Activated T-helper 17 cell treated with anti-CD3 and anti-CD28 coated beads, Interleukin-2, amount 50 U/mL, for 72 hours (primary cell): ENCODE results near the gene ATP13A1. TPM values are rescaled to one million over a fixed set of nuclear protein-coding genes. Genes with fewer than 3 reads are reported as not detected.
"Not testable (repeated sequence)": the region's sequence is repeated elsewhere in the genome, so short reads cannot be mapped to it uniquely, and the experiment has no call there.

Experiments
- ATAC-seq: fragments of 150-1000 bp; cut with Tn5 transposase; replicated peaks from 2 replicates; pipeline ENCODE4 v1.10.0; 2021; ENCODE audit warnings: mild to moderate bottlenecking, moderate library complexity
- H3K27ac Mint-ChIP-seq: one replicate; pipeline ENCODE4 v1.8.0; 2022; ENCODE audit warnings: mixed read lengths
- H3K27me3 Mint-ChIP-seq: one replicate; pipeline ENCODE4 v1.8.0; 2022; ENCODE audit warnings: mixed read lengths
- H3K36me3 Mint-ChIP-seq: one replicate; pipeline ENCODE4 v1.8.0; 2022; ENCODE audit warnings: low read depth, mild to moderate bottlenecking, mixed read lengths
- H3K4me1 Mint-ChIP-seq: one replicate; pipeline ENCODE4 v1.8.0; 2022; ENCODE audit warnings: mixed read lengths
- H3K4me3 Mint-ChIP-seq: one replicate; pipeline ENCODE4 v1.8.0; 2022; ENCODE audit warnings: mild to moderate bottlenecking, mixed read lengths
- H3K9me3 Mint-ChIP-seq: one replicate; pipeline ENCODE4 v1.8.0; 2022; ENCODE audit warnings: mixed read lengths
- total RNA-seq, 2 donors: library from RNA; stranded (reverse); gene quantifications; one replicate each; pipeline ENCODE4 v1.2.3, GENCODE V29; 2022

Gene ATP13A1
- total RNA-seq = 10 to 100 TPM; 47.8 to 79.6 TPM

DNA sequence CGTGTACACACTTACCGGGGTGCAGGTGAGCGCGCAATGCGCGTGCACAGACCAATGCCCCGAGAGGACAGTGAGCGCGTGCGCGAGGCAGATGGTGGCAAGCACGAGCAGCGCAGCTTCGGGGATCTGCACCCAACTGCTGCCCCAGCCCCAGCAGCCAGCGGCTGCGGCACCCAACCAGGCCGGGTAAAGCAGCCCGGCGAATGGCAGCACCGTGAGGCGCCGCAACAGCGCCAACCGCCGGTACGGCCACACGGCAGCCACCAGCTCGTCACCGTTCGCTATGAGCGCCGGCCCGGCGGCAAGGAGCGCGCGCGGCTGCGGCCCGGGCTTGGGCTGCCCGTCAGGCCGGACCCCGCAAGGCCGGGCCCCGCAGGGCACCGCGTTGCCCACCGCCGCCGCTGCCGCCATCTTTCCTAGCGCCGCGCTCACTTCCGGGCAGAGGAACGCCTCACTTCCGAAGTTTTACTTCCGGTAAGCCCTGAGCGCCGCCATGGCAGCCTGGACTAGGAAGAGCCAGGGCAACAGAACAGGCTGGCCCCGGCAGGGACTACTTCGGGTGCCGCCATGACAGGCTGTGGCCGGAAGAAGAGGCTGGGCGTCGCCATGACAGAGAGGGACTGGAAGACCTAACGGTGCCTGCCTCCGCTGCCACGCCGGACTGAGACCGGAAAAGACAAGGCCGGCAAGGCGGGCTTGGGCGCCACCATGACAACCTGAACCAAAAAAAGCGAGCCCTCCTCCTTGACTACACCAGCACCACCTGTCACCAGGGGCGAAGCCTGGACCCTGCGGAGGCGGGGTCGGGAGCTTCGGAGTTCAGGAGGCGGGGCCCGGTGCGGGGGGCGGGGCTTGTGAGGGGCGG lies at the start of gene ATP13A1:
Gene ATP13A1 (minus strand): TSS at position 421 of the 865 bp plus-strand sequence. CDS start 10 bp downstream, at position 411.
- peak; percentile 79 for ATAC-seq
- H3K9me3 Mint-ChIP-seq = no peaks in the 10 kb centered on the region
- peak within 1 kb of the TSS; percentile 87 for H3K4me3 Mint-ChIP-seq
- peaks cover 46% of the 10 kb centered on the region for H3K36me3 Mint-ChIP-seq
- peak within 1 kb of the TSS; percentile 87 for H3K27ac Mint-ChIP-seq
- H3K4me1 Mint-ChIP-seq = peaks cover 17% of the 10 kb centered on the region
- no peaks in the 10 kb centered on the region for H3K27me3 Mint-ChIP-seq

DNA sequence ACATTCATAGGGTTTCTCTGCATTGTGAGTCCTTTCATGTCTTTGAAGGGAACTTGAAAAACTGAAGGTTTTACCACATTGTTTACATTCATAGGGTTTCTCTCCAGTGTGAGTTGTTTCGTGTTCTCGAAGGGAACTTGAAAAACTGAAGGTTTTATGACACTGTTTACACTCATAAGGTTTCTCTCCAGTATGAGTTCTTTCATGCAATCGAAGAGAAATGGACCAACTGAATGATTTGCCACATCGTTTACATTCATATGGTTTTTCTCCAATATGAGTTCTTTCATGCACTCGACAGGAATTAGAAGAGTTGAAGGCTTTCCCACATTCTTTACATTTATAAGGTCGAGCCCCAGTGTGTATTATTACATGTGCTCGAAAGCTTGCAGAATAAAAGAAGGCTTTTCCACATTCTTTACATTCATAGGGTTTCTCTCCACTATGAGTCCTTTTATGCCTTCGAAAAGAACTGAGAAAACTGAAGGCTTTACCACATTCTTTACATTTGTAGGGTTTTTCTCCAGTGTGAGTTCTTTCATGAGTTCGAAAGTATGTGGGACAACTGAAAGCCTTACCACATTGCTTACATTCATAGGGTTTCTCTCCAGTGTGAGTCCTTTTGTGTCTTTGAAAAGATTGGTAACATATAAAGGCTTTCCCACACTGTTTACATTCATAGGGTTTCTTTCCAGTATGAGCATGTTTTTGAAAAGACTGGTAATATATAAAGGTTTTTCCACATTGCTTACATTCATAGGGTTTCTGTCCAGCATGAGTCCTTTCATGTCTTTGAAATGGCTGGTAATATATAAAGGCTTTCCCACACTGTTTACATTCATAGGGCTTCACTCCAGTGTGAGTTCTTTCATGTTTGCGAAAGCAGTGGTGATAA lies 48.7 kb upstream of the ATP13A1 start:
- Mint-ChIP-seq H3K4me3 (no peak overlapping the region), H3K36me3 (peaks cover 77% of the 10 kb centered on the region), H3K4me1 (no peaks in the 10 kb centered on the region), H3K27me3 (no peaks in the 10 kb centered on the region), H3K27ac (no peak overlapping the region), H3K9me3 (peaks cover 23% of the 10 kb centered on the region)
- ATAC-seq = no peak

DNA sequence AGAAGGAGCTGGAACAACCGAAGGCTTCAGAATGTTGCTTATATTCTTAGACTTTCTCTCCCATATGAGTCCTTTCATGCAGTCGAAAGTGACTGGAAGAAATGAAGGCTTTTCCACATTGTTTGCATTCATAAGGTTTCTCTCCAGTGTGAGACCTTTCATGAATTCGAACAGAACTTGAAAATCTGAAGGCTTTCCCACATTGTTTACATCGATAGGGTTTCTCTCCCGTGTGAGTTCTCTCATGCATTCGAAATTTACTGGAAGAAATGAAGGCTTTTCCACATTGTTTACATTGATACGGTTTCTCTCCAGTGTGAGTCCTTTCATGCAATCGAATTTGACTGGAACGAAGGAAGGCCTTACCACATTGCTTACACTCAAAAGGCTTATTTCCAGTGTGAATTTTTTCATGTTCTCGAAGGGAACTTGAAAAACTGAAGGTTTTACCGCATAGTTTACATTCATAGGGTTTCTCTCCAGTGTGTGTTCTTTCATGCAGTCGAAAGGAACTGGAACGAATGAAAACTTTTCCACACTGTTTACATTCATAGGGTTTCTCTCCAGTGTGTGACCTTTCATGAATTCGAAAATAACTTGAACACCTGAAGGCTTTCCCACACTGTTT lies 47.9 kb upstream of the ATP13A1 start:
- H3K9me3 Mint-ChIP-seq = peaks cover 26% of the 10 kb centered on the region

DNA sequence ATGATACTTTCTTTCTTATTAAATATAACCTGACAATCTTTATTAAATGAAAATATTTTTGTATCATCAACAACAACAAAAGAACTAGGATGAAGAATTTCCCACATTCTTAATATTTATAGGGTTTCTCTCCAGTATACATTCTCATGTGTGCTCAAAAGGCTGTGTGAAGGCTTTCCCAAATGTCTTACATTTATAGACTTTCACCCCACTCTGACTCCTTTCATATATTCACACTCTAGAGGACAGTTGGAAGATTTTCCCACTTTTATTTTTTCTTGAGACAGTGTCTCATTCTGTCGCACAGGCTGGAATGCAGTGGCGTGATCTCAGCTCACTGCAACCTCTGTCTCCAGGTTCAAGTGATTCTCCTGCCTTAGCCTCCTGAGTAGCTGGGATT lies 47.0 kb upstream of the ATP13A1 start:
- peaks cover 30% of the 10 kb centered on the region for H3K9me3 Mint-ChIP-seq
- ATAC-seq = no peak

More for the DNA sequence above, 47.9 kb upstream of the ATP13A1 start:
- Mint-ChIP-seq H3K36me3 (peaks cover 69% of the 10 kb centered on the region), H3K4me1 (no peaks in the 10 kb centered on the region), H3K4me3 (no peak overlapping the region), H3K27ac (no peak overlapping the region), H3K27me3 (no peaks in the 10 kb centered on the region)
- ATAC-seq = no peak

DNA sequence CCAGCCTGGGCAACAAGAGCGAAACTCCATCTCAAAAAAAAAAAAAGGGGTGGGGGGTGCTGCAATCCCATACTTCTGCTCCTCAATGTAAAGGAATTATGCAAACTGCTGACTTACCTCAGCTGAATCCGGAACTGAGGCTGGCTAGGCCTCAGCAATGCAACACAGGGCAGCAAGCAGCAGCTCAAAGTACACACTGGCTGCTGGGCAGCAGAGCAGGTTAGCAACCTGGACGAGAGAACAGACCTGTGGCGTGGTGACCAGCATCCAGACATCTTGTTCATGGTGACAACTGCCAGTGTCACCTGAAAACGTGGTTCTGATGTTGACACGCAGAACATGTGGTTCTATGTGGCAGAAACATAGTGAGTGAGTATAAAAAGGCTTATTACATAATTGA lies 41.4 kb upstream of the ATP13A1 start:
- no peak for ATAC-seq
- no peak overlapping the region for H3K4me3 Mint-ChIP-seq
- H3K27ac Mint-ChIP-seq = no peak overlapping the region
- no peaks in the 10 kb centered on the region for H3K4me1 Mint-ChIP-seq
- peaks cover 24% of the 10 kb centered on the region for H3K9me3 Mint-ChIP-seq
- H3K36me3 Mint-ChIP-seq = peaks cover 4% of the 10 kb centered on the region
- H3K27me3 Mint-ChIP-seq = no peaks in the 10 kb centered on the region

More for the DNA sequence above, 47.0 kb upstream of the ATP13A1 start:
- Mint-ChIP-seq H3K4me1 (no peaks in the 10 kb centered on the region), H3K27me3 (no peaks in the 10 kb centered on the region), H3K27ac (no peak overlapping the region), H3K4me3 (no peak overlapping the region), H3K36me3 (peaks cover 60% of the 10 kb centered on the region)

DNA sequence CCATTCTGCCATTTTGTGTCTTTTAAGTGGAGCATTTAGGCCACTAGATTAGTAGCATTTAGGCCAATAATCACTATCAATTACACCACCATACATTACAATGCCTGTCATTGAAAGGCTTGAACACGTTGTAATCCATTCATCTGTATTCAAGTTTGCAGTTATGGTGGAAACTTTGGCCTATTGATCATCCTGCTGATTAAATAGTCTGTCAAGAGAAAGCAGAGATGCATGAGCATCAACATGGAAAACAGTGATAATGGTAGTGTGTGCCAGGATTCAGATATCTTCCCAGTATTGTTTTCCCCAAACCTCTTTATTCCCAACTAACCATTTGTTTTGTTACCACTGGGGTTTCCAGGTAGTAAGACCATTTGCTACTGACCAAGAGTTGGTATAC lies 37.0 kb upstream of the ATP13A1 start:
- not testable (repeated sequence) for ATAC-seq, H3K27ac Mint-ChIP-seq, H3K9me3 Mint-ChIP-seq, H3K27me3 Mint-ChIP-seq, H3K4me1 Mint-ChIP-seq, H3K36me3 Mint-ChIP-seq, H3K4me3 Mint-ChIP-seq

DNA sequence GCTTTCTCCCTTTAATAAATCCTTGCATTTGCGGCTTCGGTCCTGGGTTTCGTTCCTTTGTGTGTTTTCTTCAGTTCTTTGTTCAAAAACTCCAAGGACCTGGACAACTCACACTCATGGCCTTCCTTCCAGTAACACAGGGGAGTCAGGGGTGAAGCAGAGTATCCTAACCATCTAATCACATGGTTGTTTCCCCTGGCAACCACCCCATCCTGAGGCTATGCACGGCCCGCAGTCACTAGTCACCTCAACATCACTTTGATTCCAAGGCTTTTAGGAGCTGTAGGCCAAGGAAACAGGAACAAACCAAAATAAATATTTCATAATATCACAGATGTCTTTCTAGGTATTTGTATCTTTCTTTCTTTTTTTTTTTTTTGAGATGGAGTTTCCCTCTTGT lies 34.1 kb upstream of the ATP13A1 start:
- Mint-ChIP-seq H3K4me3 (no peak overlapping the region), H3K9me3 (peaks cover 3% of the 10 kb centered on the region), H3K36me3 (no peaks in the 10 kb centered on the region), H3K4me1 (no peaks in the 10 kb centered on the region), H3K27me3 (no peaks in the 10 kb centered on the region), H3K27ac (no peak overlapping the region)
- no peak for ATAC-seq

DNA sequence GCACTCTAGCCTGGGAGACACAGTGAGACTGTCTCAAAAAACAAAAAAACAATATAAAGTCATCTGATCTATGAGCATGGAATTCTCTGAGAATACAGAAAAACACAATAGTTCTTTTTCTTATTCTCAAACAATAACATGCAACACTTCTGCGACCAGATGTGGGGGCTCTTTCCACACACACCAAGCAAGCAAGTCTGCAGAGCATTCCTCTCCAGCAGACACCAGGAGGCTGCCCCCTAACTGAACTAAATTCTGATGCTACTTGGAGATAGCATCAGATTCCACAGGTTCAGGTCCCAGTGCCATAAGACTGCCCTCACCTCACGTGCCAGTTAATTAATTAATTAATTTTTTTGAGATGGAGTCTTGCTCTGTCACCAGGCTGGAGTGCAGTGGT lies 32.9 kb upstream of the ATP13A1 start:
- Mint-ChIP-seq H3K27ac (no peak overlapping the region), H3K4me1 (no peaks in the 10 kb centered on the region), H3K4me3 (no peak overlapping the region), H3K36me3 (no peaks in the 10 kb centered on the region), H3K9me3 (peaks cover 3% of the 10 kb centered on the region), H3K27me3 (no peaks in the 10 kb centered on the region)
- no peak for ATAC-seq

DNA sequence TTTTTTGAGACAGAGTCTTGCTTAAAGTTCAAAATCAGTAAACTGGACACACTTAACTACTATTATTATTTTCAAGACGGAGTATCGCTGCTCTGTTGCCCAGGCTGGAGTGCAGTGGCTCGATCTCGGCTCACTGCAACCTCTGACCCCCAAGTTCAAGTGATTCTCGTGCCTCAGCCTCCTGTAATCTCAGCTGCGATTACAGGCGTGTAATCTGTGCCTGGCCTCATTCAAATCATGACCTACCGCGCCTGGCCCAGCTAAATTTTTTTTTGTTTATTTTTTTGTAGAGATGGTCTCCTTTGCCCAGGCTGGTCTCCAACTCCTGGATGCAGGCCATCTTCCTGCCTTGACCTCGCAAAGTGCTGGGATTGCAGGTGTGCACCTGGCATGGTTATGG lies 28.2 kb upstream of the ATP13A1 start:
- Mint-ChIP-seq H3K9me3 (no peaks in the 10 kb centered on the region), H3K4me3 (no peak overlapping the region), H3K27me3 (no peaks in the 10 kb centered on the region), H3K4me1 (no peaks in the 10 kb centered on the region), H3K36me3 (no peaks in the 10 kb centered on the region), H3K27ac (no peak overlapping the region)
- no peak for ATAC-seq

DNA sequence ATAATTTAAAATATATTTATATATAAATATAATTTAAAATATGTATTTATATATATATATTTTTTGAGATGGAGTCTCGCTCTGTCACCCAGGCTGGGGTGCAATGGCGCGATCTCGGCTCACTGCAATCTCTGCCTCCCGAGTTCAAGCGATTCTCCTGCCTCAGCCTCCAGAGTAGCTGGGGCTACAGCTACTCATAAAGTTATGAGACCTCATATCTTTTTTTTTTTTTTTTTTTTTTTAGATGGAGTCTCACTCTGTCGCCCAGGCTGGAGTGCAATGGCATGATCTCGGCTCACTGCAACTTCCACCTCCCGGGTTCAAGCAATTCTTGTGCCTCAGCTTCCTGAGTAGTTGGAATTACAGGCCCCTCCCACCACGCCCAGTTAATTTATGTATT lies 25.5 kb upstream of the ATP13A1 start:
- not testable (repeated sequence) for H3K4me1 Mint-ChIP-seq, H3K27ac Mint-ChIP-seq, H3K27me3 Mint-ChIP-seq, H3K9me3 Mint-ChIP-seq, H3K4me3 Mint-ChIP-seq, H3K36me3 Mint-ChIP-seq
- ATAC-seq = peak; percentile 30

DNA sequence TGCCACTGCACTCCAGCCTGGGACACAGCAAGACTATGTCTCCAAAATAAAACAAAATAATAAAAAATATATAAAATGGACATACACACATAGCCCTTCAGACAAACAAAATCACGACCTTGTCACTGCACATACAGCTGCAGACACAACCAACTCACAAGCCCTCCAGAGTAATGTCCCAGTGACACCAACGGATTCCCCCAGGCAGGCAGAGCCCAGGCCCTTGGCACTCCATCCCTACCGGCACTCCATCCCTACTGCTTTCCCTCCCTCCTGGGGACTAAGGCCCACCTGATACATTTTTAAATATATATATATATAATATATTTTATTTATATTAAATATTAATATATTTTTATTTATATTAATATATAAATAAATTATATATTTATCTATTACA lies 23.6 kb upstream of the ATP13A1 start:
- no peaks in the 10 kb centered on the region for H3K27me3 Mint-ChIP-seq
- peak; percentile 72 for ATAC-seq
- peaks cover 21% of the 10 kb centered on the region for H3K36me3 Mint-ChIP-seq
- no peak overlapping the region for H3K4me3 Mint-ChIP-seq
- H3K27ac Mint-ChIP-seq = no peak overlapping the region
- H3K4me1 Mint-ChIP-seq = no peaks in the 10 kb centered on the region
- peaks cover 9% of the 10 kb centered on the region for H3K9me3 Mint-ChIP-seq

DNA sequence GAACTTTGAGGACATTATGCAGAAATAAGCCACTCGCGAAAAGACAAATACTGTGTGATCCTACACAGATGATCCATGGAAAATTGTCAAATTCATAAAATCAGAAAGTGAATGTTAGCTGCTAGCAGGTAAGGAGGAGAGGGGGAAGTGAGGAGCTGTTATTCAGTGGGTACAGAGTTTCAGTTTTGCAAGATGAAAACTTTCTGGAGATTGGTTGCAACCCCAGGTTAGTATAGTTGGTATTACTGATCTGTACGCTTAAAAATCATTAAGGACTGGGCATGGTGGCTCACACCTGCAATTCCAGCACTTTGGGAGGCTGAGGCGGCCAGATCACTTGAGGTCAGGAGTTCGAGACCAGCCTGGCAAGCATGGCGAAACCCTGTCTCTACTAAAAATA lies 23.1 kb upstream of the ATP13A1 start:
- Mint-ChIP-seq H3K36me3 (peaks cover 22% of the 10 kb centered on the region), H3K9me3 (peaks cover 9% of the 10 kb centered on the region), H3K4me1 (no peaks in the 10 kb centered on the region), H3K27ac (no peak overlapping the region), H3K27me3 (no peaks in the 10 kb centered on the region), H3K4me3 (no peak overlapping the region)
- ATAC-seq = peak; percentile 43

DNA sequence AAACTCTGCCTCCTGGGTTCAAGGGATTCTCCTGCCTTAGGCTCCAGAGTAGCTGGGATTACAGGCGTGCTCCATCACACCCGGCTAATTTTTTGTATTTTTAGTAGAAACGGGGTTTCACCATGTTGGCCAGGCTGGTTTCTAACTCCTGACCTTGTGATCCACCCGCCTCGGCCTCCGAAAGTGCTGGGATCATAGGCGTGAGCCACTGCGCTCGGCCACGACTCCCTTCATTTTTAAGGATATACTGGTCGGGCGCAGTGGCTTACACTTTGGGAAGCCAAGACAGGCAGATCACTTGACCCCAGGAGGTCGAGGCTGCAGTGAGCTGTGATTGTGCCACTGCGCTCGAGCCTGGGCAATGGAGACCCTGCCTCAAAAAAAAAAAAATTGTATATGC lies 22.6 kb upstream of the ATP13A1 start:
- H3K27me3 Mint-ChIP-seq, H3K9me3 Mint-ChIP-seq, H3K27ac Mint-ChIP-seq, H3K4me1 Mint-ChIP-seq, H3K4me3 Mint-ChIP-seq, ATAC-seq: not testable (repeated sequence)
- H3K36me3 Mint-ChIP-seq = peaks cover 27% of the 10 kb centered on the region

DNA sequence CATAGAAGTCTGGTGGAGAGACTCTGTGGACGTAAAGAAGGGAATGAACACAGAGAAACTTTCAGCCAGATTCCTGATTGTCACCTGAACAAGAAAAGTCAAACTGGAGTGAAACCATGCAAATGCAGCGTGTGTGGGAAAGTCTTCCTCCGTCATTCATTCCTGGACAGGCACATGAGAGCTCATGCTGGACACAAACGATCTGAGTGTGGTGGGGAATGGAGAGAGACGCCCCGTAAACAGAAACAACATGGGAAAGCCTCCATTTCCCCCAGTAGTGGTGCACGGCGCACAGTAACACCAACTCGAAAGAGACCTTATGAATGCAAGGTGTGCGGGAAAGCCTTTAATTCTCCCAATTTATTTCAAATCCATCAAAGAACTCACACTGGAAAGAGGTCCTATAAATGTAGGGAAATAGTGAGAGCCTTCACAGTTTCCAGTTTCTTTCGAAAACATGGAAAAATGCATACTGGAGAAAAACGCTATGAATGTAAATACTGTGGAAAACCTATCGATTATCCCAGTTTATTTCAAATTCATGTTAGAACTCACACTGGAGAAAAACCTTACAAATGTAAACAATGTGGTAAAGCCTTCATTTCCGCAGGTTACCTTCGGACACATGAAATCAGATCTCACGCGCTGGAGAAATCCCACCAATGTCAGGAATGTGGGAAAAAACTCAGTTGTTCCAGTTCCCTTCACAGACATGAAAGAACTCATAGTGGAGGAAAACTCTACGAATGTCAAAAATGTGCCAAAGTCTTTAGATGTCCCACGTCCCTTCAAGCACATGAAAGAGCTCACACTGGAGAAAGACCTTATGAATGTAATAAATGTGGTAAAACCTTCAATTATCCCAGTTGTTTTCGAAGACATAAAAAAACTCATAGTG lies 15.9 kb upstream of the ATP13A1 start:
- Mint-ChIP-seq H3K27ac (no peak overlapping the region), H3K36me3 (peaks cover 93% of the 10 kb centered on the region), H3K9me3 (peaks cover 18% of the 10 kb centered on the region), H3K4me1 (peaks cover 4% of the 10 kb centered on the region), H3K4me3 (no peak overlapping the region), H3K27me3 (no peaks in the 10 kb centered on the region)
- no peak for ATAC-seq
